H9 (cell line): ENCODE results near the gene PFKL. TPM values are rescaled to one million over a fixed set of nuclear protein-coding genes. Genes with fewer than 3 reads are reported as not detected.

ENCODE experiments used
- DNase-seq: peaks from one replicate; pipeline ENCODE4 v3.0.0-alpha.2; 2017
- H2AFZ ChIP-seq: one replicate; pipeline ENCODE4 v1.6.1; 2013; ENCODE audit warnings: mild to moderate bottlenecking, low read length, control low read depth, moderate library complexity
- H2AK5ac ChIP-seq: 2 replicates; pipeline ENCODE4 v1.6.1; 2013; ENCODE audit warnings: low read length, control low read depth, mixed read lengths; ENCODE audit not compliant: insufficient read length
- H2BK120ac ChIP-seq: one replicate; pipeline ENCODE4 v1.6.1; 2013; ENCODE audit warnings: low read depth, mild to moderate bottlenecking, low read length, control low read depth, inconsistent platforms; ENCODE audit not compliant: poor library complexity, severe bottlenecking
- H2BK12ac ChIP-seq: 2 replicates; pipeline ENCODE4 v1.6.1; 2013; ENCODE audit warnings: low read length, control low read depth, mixed read lengths, low read depth; ENCODE audit not compliant: insufficient read length
- H2BK15ac ChIP-seq: 2 replicates; pipeline ENCODE4 v1.6.1; 2013; ENCODE audit warnings: low read depth, low read length, control low read depth
- H2BK20ac ChIP-seq: one replicate; pipeline ENCODE4 v1.6.1; 2013; ENCODE audit warnings: low read depth, mild to moderate bottlenecking, low read length, control low read depth, inconsistent platforms; ENCODE audit not compliant: poor library complexity, severe bottlenecking
- H2BK5ac ChIP-seq: 2 replicates; pipeline ENCODE4 v1.6.1; 2013; ENCODE audit warnings: low read length, control low read depth, mixed read lengths; ENCODE audit not compliant: insufficient read length
- H3K14ac ChIP-seq: 2 replicates; pipeline ENCODE4 v1.6.1; 2013; ENCODE audit warnings: low read length, control low read depth; ENCODE audit not compliant: insufficient read depth
- H3K18ac ChIP-seq: 2 replicates; pipeline ENCODE4 v1.6.1; 2013; ENCODE audit warnings: low read depth, mild to moderate bottlenecking, mixed read lengths, low read length, control low read depth; ENCODE audit not compliant: insufficient read length
- H3K23ac ChIP-seq: 2 replicates; pipeline ENCODE4 v1.6.1; 2013; ENCODE audit warnings: low read length, control low read depth, mixed read lengths, low read depth; ENCODE audit not compliant: insufficient read length
- H3K23me2 ChIP-seq: 2 replicates; pipeline ENCODE4 v1.6.1; 2013; ENCODE audit warnings: low read depth, mild to moderate bottlenecking, mixed read lengths, low read length, control low read depth; ENCODE audit not compliant: insufficient read length, poor library complexity, severe bottlenecking
- H3K27ac ChIP-seq: 2 replicates; pipeline ENCODE4 v1.5.1; 2013; ENCODE audit warnings: low read length, control low read depth, mixed read lengths, low read depth; ENCODE audit not compliant: insufficient read length
- H3K27me3 ChIP-seq: 2 replicates; pipeline ENCODE4 v1.6.1; 2013; ENCODE audit warnings: low read length, control low read depth, inconsistent platforms; ENCODE audit not compliant: insufficient read depth
- H3K4ac ChIP-seq: 2 replicates; pipeline ENCODE4 v1.6.1; 2013; ENCODE audit warnings: low read depth, mild to moderate bottlenecking, control low read depth, inconsistent platforms, low read length, moderate library complexity
- H3K4me1 ChIP-seq: 2 replicates; pipeline ENCODE4 v1.6.1; 2013; ENCODE audit warnings: low read length, control low read depth, inconsistent platforms; ENCODE audit not compliant: insufficient read depth
- H3K4me2 ChIP-seq: 2 replicates; pipeline ENCODE4 v1.6.1; 2013; ENCODE audit warnings: low read length, control low read depth, mixed read lengths; ENCODE audit not compliant: insufficient read length, insufficient read depth
- H3K56ac ChIP-seq: 2 replicates; pipeline ENCODE4 v1.6.1; 2013; ENCODE audit warnings: low read depth, mild to moderate bottlenecking, mixed read lengths, low read length, control low read depth; ENCODE audit not compliant: insufficient read length
- H3K79me1 ChIP-seq: 2 replicates; pipeline ENCODE4 v1.6.1; 2013; ENCODE audit warnings: low read depth, mild to moderate bottlenecking, moderate library complexity, low read length, control low read depth, inconsistent platforms; ENCODE audit not compliant: insufficient read depth, poor library complexity, severe bottlenecking
- H3K79me2 ChIP-seq: 2 replicates; pipeline ENCODE4 v1.6.1; 2013; ENCODE audit warnings: low read length, control low read depth, inconsistent platforms; ENCODE audit not compliant: insufficient read depth
- H3K9ac ChIP-seq: 2 replicates; pipeline ENCODE4 v1.6.1; 2013; ENCODE audit warnings: low read length, control low read depth, mixed read lengths; ENCODE audit not compliant: insufficient read length; ENCODE audit errors: extremely low read depth
- H3K9me3 ChIP-seq: one replicate; pipeline ENCODE4 v1.6.1; 2013; ENCODE audit warnings: low read depth, low read length, inconsistent platforms; ENCODE audit not compliant: control insufficient read depth
- H3T11ph ChIP-seq: one replicate; pipeline ENCODE4 v1.6.1; 2013; ENCODE audit warnings: mild to moderate bottlenecking, low read length, control low read depth, inconsistent platforms
- H4K20me1 ChIP-seq: one replicate; pipeline ENCODE4 v1.6.1; 2013; ENCODE audit not compliant: control insufficient read depth, insufficient read length, insufficient read depth
- H4K5ac ChIP-seq: 2 replicates; pipeline ENCODE4 v1.6.1; 2013; ENCODE audit warnings: low read depth, mild to moderate bottlenecking, mixed read lengths, low read length, control low read depth; ENCODE audit not compliant: insufficient read length
- H4K8ac ChIP-seq: replicated peaks from 2 replicates; pipeline ENCODE4 v1.6.1; 2013; ENCODE audit warnings: low read length, control low read depth, mixed read lengths, low read depth; ENCODE audit not compliant: insufficient read length
- H4K91ac ChIP-seq: 2 replicates; pipeline ENCODE4 v1.6.1; 2013; ENCODE audit warnings: low read depth, mild to moderate bottlenecking, moderate library complexity, mixed read lengths, low read length, control low read depth; ENCODE audit not compliant: insufficient read length
- H3K27ac Mint-ChIP-seq, 3 experiments: 2 replicates in 2 of 3; 3 replicates in 1 of 3; pipeline ENCODE4 v1.8.0; 2020 to 2021; ENCODE audit warnings: mixed read lengths in 3 of 3, mild to moderate bottlenecking in 1 of 3, moderate library complexity in 1 of 3
- H3K27me3 Mint-ChIP-seq: 2 replicates; pipeline ENCODE4 v1.8.0; 2021; ENCODE audit warnings: low read depth, mild to moderate bottlenecking, moderate library complexity, mixed read lengths
- H3K36me3 Mint-ChIP-seq, 3 experiments: 2 replicates in 2 of 3; 3 replicates in 1 of 3; pipeline ENCODE4 v1.8.0; 2020 to 2021; ENCODE audit warnings: low read depth in 3 of 3, mixed read lengths in 3 of 3; ENCODE audit not compliant: insufficient read depth in 1 of 3
- H3K4me1 Mint-ChIP-seq, 2 experiments: 2 replicates each; pipeline ENCODE4 v1.8.0; 2020; ENCODE audit warnings: mixed read lengths in 2 of 2
- H3K4me3 Mint-ChIP-seq, 2 experiments: 2 replicates in 1 of 2; 3 replicates in 1 of 2; pipeline ENCODE4 v1.8.0; 2020 to 2021; ENCODE audit warnings: mild to moderate bottlenecking in 2 of 2, mixed read lengths in 2 of 2, moderate library complexity in 1 of 2
- H3K9me3 Mint-ChIP-seq, 2 experiments: 2 replicates in 1 of 2; 3 replicates in 1 of 2; pipeline ENCODE4 v1.8.0; 2020; ENCODE audit warnings: mild to moderate bottlenecking in 2 of 2, mixed read lengths in 2 of 2, moderate library complexity in 1 of 2
- WGBS: extraction: QIAGEN DNeasy Blood & Tissue Kit; methylation state at CpG from one replicate; pipeline ENCODE4 v1.1.7; 2013; ENCODE audit warnings: missing lambda C conversion rate, low lambda C conversion rate, mixed read lengths; ENCODE audit not compliant: insufficient read length; ENCODE audit errors: extremely low coverage; 5-methylcytosine and 5-hydroxymethylcytosine counted together
- total RNA-seq: library from RNA; stranded (reverse); gene quantifications from 2 replicates; pipeline ENCODE4 v1.2.1, GENCODE V29; 2021
- TF ChIP-seq, protein P1 (sequence below): fragments of 200-600 bp; sonication (generic); conservative IDR thresholded peaks from 3 replicates; pipeline ENCODE4 v1.8.0; 2021; ENCODE audit warnings: antibody characterized with exemption, mild to moderate bottlenecking

Gene PFKL
- total RNA-seq, 1 experiment from 2014 or later, result 107 TPM

DNA sequence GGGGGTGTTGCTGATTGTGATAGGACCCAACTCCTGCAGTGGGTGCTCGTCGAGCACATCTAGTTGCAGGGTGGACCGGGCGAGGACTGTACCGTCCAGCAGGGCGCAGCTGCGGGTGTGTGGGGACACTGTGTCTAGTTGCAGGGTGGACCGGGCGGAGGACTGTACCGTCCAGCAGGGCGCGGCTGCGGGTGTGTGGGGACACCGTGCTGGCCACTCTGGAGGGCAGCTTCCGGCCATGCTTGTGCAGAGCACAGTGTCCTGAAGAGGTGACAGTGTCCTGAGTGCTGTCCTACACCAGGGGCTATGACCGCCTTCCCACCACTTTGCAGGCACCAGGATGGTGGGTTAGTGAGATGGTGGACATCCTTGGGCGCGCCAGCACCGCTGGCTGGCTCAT is 49.0 kb downstream of the PFKL start:
- Histone ChIP-seq H4K5ac (no peak overlapping the region), H4K91ac (no peak overlapping the region), H3K9ac (no peak overlapping the region), H3K4me2 (no peak overlapping the region), H3K79me1 (no peaks in the 10 kb centered on the region), H4K20me1 (no peaks in the 10 kb centered on the region), H2AFZ (no peak overlapping the region), H2BK15ac (no peak overlapping the region), H3K27ac (no peak overlapping the region), H3K23me2 (no peaks in the 10 kb centered on the region), H3K14ac (no peak overlapping the region), H3K4ac (no peak overlapping the region), H2BK120ac (no peak overlapping the region), H3T11ph (no peak overlapping the region), H2BK12ac (no peak overlapping the region), H2AK5ac (no peak overlapping the region), H2BK20ac (no peak overlapping the region), H3K9me3 (no peaks in the 10 kb centered on the region), H3K27me3 (no peaks in the 10 kb centered on the region), H4K8ac (no peak overlapping the region), H3K4me1 (no peaks in the 10 kb centered on the region), H3K79me2 (no peaks in the 10 kb centered on the region), H3K56ac (no peak overlapping the region), H2BK5ac (no peak overlapping the region), H3K23ac (no peak overlapping the region), H3K18ac (no peak overlapping the region)
- H3K27ac Mint-ChIP-seq, result no peak overlapping the region
- DNase-seq, result no peak
- H3K27me3 Mint-ChIP-seq, result peaks cover 5% of the 10 kb centered on the region
- peaks cover 4 to 7% of the 10 kb centered on the region in 2 experiments for H3K4me1 Mint-ChIP-seq
- no peak overlapping the region for H3K4me3 Mint-ChIP-seq
- WGBS, result no CpG with 5 or more reads among the region's 19 CpGs
- TF ChIP-seq, protein P1, sequence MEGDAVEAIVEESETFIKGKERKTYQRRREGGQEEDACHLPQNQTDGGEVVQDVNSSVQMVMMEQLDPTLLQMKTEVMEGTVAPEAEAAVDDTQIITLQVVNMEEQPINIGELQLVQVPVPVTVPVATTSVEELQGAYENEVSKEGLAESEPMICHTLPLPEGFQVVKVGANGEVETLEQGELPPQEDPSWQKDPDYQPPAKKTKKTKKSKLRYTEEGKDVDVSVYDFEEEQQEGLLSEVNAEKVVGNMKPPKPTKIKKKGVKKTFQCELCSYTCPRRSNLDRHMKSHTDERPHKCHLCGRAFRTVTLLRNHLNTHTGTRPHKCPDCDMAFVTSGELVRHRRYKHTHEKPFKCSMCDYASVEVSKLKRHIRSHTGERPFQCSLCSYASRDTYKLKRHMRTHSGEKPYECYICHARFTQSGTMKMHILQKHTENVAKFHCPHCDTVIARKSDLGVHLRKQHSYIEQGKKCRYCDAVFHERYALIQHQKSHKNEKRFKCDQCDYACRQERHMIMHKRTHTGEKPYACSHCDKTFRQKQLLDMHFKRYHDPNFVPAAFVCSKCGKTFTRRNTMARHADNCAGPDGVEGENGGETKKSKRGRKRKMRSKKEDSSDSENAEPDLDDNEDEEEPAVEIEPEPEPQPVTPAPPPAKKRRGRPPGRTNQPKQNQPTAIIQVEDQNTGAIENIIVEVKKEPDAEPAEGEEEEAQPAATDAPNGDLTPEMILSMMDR, result no peak
- H3K9me3 Mint-ChIP-seq, result no peaks in the 10 kb centered on the region
- H3K36me3 Mint-ChIP-seq, result no peaks in the 10 kb centered on the region
